Renal pelvis (tissue), 3 donors: ENCODE data around the gene RAB39A. TPM values are rescaled to one million over a fixed set of nuclear protein-coding genes. Genes with fewer than 3 reads are reported as not detected.

ENCODE experiments used
- polyA plus RNA-seq, 3 donors: library from polyadenylated mRNA; unstranded; fragments of 120-200 nt; gene quantifications; one replicate each; pipeline ENCODE4 v1.2.1, GENCODE V29; 2013; ENCODE audit not compliant: insufficient read length in 3 of 3

RAB39A gene
- polyA plus RNA-seq, 3 donors: 0.51 to 0.86 (median 0.73) TPM

Other genes starting within 250 kb of the RAB39A start
- gene SLN, start 216.4 kb upstream of the RAB39A start, polyA plus RNA-seq: 1 to 10 TPM in 1 of 3 donors, under 1 TPM in 1, not detected in 1; 0.48 to 1.1 TPM
- 10 to 100 TPM; 14.9 to 17.4 (median 15.9) TPM for gene SLC35F2, start 69.7 kb upstream of the RAB39A start, polyA plus RNA-seq
- 10 to 100 TPM; 33.8 to 43.2 (median 41.6) TPM for gene CUL5, start 80.5 kb downstream of the RAB39A start, polyA plus RNA-seq
- gene ACAT1, start 193.1 kb downstream of the RAB39A start, polyA plus RNA-seq: 100 to 1,000 TPM in 1 of 3 donors, 10 to 100 TPM in 2; 93.9 to 101 (median 96.3) TPM